GM21390 (cell line): ENCODE results near the gene PIP4K2C.
"Not testable (repeated sequence)": the region's sequence is repeated elsewhere in the genome, so short reads cannot be mapped to it uniquely, and the experiment has no call there.

Experiments
- ATAC-seq: cut with Tn5 transposase; IDR thresholded peaks from one replicate; pipeline ENCODE4 v1.9.1; 2021; ENCODE audit not compliant: unreplicated experiment

Gene PIP4K2C

GRCh38 chr12:57609101-57609780 is 18.2 kb downstream of the PIP4K2C start:
- ATAC-seq: no peak

GRCh38 chr12:57609781-57610553 is 19.0 kb downstream of the PIP4K2C start:
- no peak for ATAC-seq

- ATAC-seq: no peak
These were observed 19.6 kb downstream of the PIP4K2C start for GRCh38 chr12:57610554-57611107.

GRCh38 chr12:57611108-57611826 is 20.3 kb downstream of the PIP4K2C start, which contains the start of gene ARHGEF25:
Gene ARHGEF25 (plus strand): TSS chr12:57611435. CDS start chr12:57611895, 460 bp downstream.
- ATAC-seq: peak; percentile 70

- ATAC-seq: no peak
These were observed 21.1 kb downstream of the PIP4K2C start for GRCh38 chr12:57611827-57612710.

GRCh38 chr12:57612711-57613426 is 21.9 kb downstream of the PIP4K2C start:
- no peak for ATAC-seq

GRCh38 chr12:57613427-57614109 is 22.6 kb downstream of the PIP4K2C start:
- ATAC-seq: no peak

GRCh38 chr12:57614178-57614947 is 23.4 kb downstream of the PIP4K2C start:
- ATAC-seq: peak; percentile 44

- ATAC-seq: no peak
These were observed 24.0 kb downstream of the PIP4K2C start for GRCh38 chr12:57614948-57615500.

- ATAC-seq: no peak
These were observed 24.6 kb downstream of the PIP4K2C start for GRCh38 chr12:57615637-57616036.

- no peak for ATAC-seq
These were observed 25.6 kb downstream of the PIP4K2C start for GRCh38 chr12:57616383-57617101.

- ATAC-seq: no peak
These were observed 26.9 kb downstream of the PIP4K2C start for GRCh38 chr12:57617942-57618341.

GRCh38 chr12:57618431-57618830 is 27.4 kb downstream of the PIP4K2C start:
- ATAC-seq: not testable (repeated sequence)

- no peak for ATAC-seq
These were observed 28.0 kb downstream of the PIP4K2C start for GRCh38 chr12:57618966-57619433.

GRCh38 chr12:57619434-57620244 is 28.6 kb downstream of the PIP4K2C start:
- no peak for ATAC-seq

GRCh38 chr12:57620245-57620935 is 29.4 kb downstream of the PIP4K2C start:
- no peak for ATAC-seq
